Endothelial cell of umbilical vein (primary cell): Measurements from ENCODE around the gene NOB1. TPM values are rescaled to one million over a fixed set of nuclear protein-coding genes. Genes with fewer than 3 reads are reported as not detected.

Source experiments
- BruUV-seq: library from RNA; stranded (reverse); fragments of 400-500 nt; replicated peaks from 2 replicates; lab custom pipeline; 2021; lab: Mats Ljungman, UMichigan
- CTCF ChIA-PET: fragments of 300-600, 350-600 bp; sonication (Branson Sonifier 250); formaldehyde crosslinking; loops from one replicate; lab custom pipeline; 2021; ENCODE audit warnings: antibody characterized with exemption, inconsistent platforms; lab: Charles Lee
- POLR2A ChIA-PET: fragments of 300-600, 350-600 bp; sonication (Branson Sonifier 250); formaldehyde crosslinking; loops from one replicate; lab custom pipeline; 2021; ENCODE audit warnings: antibody characterized with exemption, inconsistent platforms; lab: Charles Lee
- DNase-seq: peaks from one replicate; pipeline ENCODE4 v3.0.0-alpha.2; 2011; ENCODE audit warnings: low read depth, low spot score
- FAIRE-seq: peaks from 2 replicates; lab custom pipeline; 2011; peaks lifted over from hg19 to GRCh38; lab: Jason Lieb, UNC
- H2AFZ ChIP-seq: 2 replicates; pipeline ENCODE4 v1.6.0; 2012; ENCODE audit warnings: low read depth, low read length, control low read depth, inconsistent platforms
- H3K27ac ChIP-seq: 2 replicates; pipeline ENCODE4 v1.5.1; 2011; ENCODE audit warnings: low read depth, mild to moderate bottlenecking, control low read depth, low read length, moderate library complexity; ENCODE audit not compliant: insufficient read depth
- H3K27me3 ChIP-seq, 2 experiments: 2 replicates each; pipeline versions ENCODE4 v1.6.0 to v1.6.1; 2011; ENCODE audit warnings: low read length in 2 of 2, mixed read lengths in 1 of 2; ENCODE audit not compliant: control insufficient read depth in 2 of 2, insufficient read depth in 2 of 2
- H3K36me3 ChIP-seq, 2 experiments: 2 replicates in 1 of 2; 3 replicates in 1 of 2; pipeline ENCODE4 v1.5.1; 2011; ENCODE audit warnings: low read length in 2 of 2, mild to moderate bottlenecking in 1 of 2, moderate library complexity in 1 of 2; ENCODE audit not compliant: control insufficient read depth in 2 of 2, insufficient read depth in 2 of 2; ENCODE audit errors: extremely low read depth in 1 of 2
- H3K4me1 ChIP-seq: 3 replicates; pipeline ENCODE4 v1.5.1; 2011; ENCODE audit warnings: mild to moderate bottlenecking, low read length; ENCODE audit not compliant: control insufficient read depth, insufficient read depth; ENCODE audit errors: extremely low read depth
- H3K4me2 ChIP-seq: 2 replicates; pipeline ENCODE4 v1.6.1; 2011; ENCODE audit warnings: low read length, control low read depth, mixed read lengths; ENCODE audit not compliant: insufficient read depth
- H3K4me3 ChIP-seq, 3 experiments: fragments of 200-600 bp in 1 of 3; sonication (generic), shearing (Covaris generic) in 1 of 3; replicated peaks in 1 of 3; 2 replicates each; pipeline ENCODE4 v1.5.1; 2011 to 2016; ENCODE audit warnings: control low read depth in 3 of 3, low read length in 3 of 3, mild to moderate bottlenecking in 2 of 3, inconsistent platforms in 1 of 3, low read depth in 1 of 3, moderate library complexity in 1 of 3; ENCODE audit not compliant: insufficient read depth in 1 of 3
- H3K79me2 ChIP-seq: 2 replicates; pipeline ENCODE4 v1.6.0; 2012; ENCODE audit warnings: low read length, inconsistent platforms; ENCODE audit not compliant: control insufficient read depth, insufficient read depth
- H3K9ac ChIP-seq: replicated peaks from 2 replicates; pipeline ENCODE3; 2011; ENCODE audit warnings: low read length, control low read depth; ENCODE audit not compliant: insufficient read depth; ENCODE audit errors: extremely low read depth
- H3K9me1 ChIP-seq: replicated peaks from 3 replicates; pipeline ENCODE4 v1.6.0; 2011; ENCODE audit warnings: mild to moderate bottlenecking, low read length; ENCODE audit not compliant: control insufficient read depth, insufficient read depth; ENCODE audit errors: extremely low read depth
- H3K9me3 ChIP-seq: replicated peaks from 2 replicates; pipeline ENCODE4 v1.5.1; 2012; ENCODE audit warnings: low read length, inconsistent platforms; ENCODE audit not compliant: control insufficient read depth, insufficient read depth
- H4K20me1 ChIP-seq: replicated peaks from 2 replicates; pipeline ENCODE3; 2011; ENCODE audit warnings: mild to moderate bottlenecking, low read length; ENCODE audit not compliant: control insufficient read depth, insufficient read depth; ENCODE audit errors: extremely low read depth
- EZH2 ChIP-seq: IDR thresholded peaks from 2 replicates; pipeline ENCODE4 v1.6.1; 2012; ENCODE audit warnings: borderline replicate concordance, low read depth, mild to moderate bottlenecking, moderate library complexity, low read length, inconsistent platforms; ENCODE audit not compliant: severe bottlenecking
- FOS ChIP-seq: IDR thresholded peaks from 2 replicates; pipeline ENCODE4 v1.6.1; 2011; ENCODE audit warnings: mild to moderate bottlenecking, low read length, moderate library complexity, borderline replicate concordance; ENCODE audit not compliant: insufficient read depth
- GATA2 ChIP-seq: IDR thresholded peaks from 2 replicates; pipeline ENCODE4 v1.7.0; 2011; ENCODE audit warnings: low read depth, mild to moderate bottlenecking, moderate library complexity, mixed read lengths, low read length; ENCODE audit not compliant: insufficient read length, insufficient read depth
- JUN ChIP-seq: IDR thresholded peaks from 2 replicates; pipeline ENCODE4 v1.6.1; 2011; ENCODE audit warnings: borderline replicate concordance, low read depth; ENCODE audit not compliant: insufficient read length, insufficient read depth
- MYC ChIP-seq: IDR thresholded peaks from one replicate; pipeline ENCODE4 v1.6.1; 2011; ENCODE audit warnings: mild to moderate bottlenecking, low read depth, low read length
- POLR2A ChIP-seq: IDR thresholded peaks from 2 replicates; pipeline ENCODE4 v1.6.1; 2012; ENCODE audit warnings: low read depth, mild to moderate bottlenecking, control low read depth, low read length
- POLR2AphosphoS5 ChIP-seq: IDR thresholded peaks from 2 replicates; pipeline ENCODE4 v1.6.1; 2012; ENCODE audit warnings: low read depth, mild to moderate bottlenecking, control low read depth, low read length, moderate library complexity; ENCODE audit not compliant: insufficient read depth
- dilution Hi-C: fragments of 300-500 bp; cut with MboI; formaldehyde crosslinking; loops from one replicate; pipeline ENCODE4 v1.15.0; 2019; ENCODE audit warnings: low sequenced_read_pairs; ENCODE audit not compliant: extremely low pct_ligation_motif_present
- intact Hi-C: fragments of 100-400 bp; cut with micrococcal nuclease; formaldehyde crosslinking; loops from one replicate; pipeline ENCODE4 v1.10.0; 2022
- polyA plus RNA-seq, 4 experiments: library from polyadenylated mRNA; depleted of rRNA in 3 of 4; stranded (reverse) in 3 of 4; unstranded in 1 of 4; fragments of >200 nt; gene quantifications; 2 replicates each; pipeline versions ENCODE4 v1.2.1 to v1.2.3, GENCODE V29; 2011 to 2012; ENCODE audit warnings: missing spikeins in 1 of 4
- total RNA-seq: library from RNA; stranded (reverse); gene quantifications from 2 replicates; pipeline ENCODE4 v1.2.3, GENCODE V29; 2021
- TF ChIP-seq, protein P1 (sequence below): IDR thresholded peaks from 2 replicates; pipeline ENCODE4 v1.6.1; 2011; ENCODE audit not compliant: insufficient read depth, insufficient read length
- TF ChIP-seq, protein P2 (sequence below), 2 donors: IDR thresholded peaks; 1 replicate in 1 of 2; 2 replicates in 1 of 2; pipeline ENCODE4 v1.5.1; 2011; ENCODE audit warnings: low read length in 2 of 2, mild to moderate bottlenecking in 2 of 2, moderate library complexity in 2 of 2, control low read depth in 1 of 2, inconsistent platforms in 1 of 2, low read depth in 1 of 2; ENCODE audit not compliant: insufficient read depth in 1 of 2; ENCODE audit errors: extremely low read depth in 1 of 2

The NOB1 gene
- total and polyA plus RNA-seq, 2 donors (not counting 3 experiments of a cell fraction or from before 2014, with no cell fraction given) = 65.4 to 66.5 TPM

DNA sequence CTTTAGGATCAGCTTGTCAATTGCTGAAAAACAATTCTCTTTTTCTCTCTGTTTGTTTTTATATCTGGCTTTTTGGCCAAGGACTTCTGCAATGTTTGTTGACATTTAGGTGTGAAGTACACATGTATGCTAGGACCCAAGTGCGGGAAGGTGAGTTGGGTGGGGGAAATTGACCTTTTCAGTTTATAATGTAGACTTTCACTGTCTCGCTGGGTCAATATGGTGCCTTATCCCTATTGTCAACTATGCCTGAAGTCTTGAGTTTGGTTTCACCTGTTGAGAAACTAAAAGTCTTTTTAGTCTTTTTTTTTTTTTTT lies 16.9 kb upstream of the NOB1 start:
- BruUV-seq = no TSS peak
- no peak for TF ChIP-seq POLR2A
- no peak for TF ChIP-seq JUN
- TF ChIP-seq MYC = no peak
- no peak for TF ChIP-seq POLR2AphosphoS5
- TF ChIP-seq FOS = no peak
- no peak for TF ChIP-seq GATA2
- TF ChIP-seq EZH2 = no peak
- TF ChIP-seq, protein P1, sequence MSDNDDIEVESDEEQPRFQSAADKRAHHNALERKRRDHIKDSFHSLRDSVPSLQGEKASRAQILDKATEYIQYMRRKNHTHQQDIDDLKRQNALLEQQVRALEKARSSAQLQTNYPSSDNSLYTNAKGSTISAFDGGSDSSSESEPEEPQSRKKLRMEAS = no peak
- TF ChIP-seq, protein P2, sequence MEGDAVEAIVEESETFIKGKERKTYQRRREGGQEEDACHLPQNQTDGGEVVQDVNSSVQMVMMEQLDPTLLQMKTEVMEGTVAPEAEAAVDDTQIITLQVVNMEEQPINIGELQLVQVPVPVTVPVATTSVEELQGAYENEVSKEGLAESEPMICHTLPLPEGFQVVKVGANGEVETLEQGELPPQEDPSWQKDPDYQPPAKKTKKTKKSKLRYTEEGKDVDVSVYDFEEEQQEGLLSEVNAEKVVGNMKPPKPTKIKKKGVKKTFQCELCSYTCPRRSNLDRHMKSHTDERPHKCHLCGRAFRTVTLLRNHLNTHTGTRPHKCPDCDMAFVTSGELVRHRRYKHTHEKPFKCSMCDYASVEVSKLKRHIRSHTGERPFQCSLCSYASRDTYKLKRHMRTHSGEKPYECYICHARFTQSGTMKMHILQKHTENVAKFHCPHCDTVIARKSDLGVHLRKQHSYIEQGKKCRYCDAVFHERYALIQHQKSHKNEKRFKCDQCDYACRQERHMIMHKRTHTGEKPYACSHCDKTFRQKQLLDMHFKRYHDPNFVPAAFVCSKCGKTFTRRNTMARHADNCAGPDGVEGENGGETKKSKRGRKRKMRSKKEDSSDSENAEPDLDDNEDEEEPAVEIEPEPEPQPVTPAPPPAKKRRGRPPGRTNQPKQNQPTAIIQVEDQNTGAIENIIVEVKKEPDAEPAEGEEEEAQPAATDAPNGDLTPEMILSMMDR (IDR thresholded peaks at IDR 0.05; ENCODE audit: extremely low read depth in 1 of 2, insufficient read depth in 1 of 2, low read depth in 1 of 2, low read length in 2 of 2) = no peak
- peaks cover 6% of the 10 kb centered on the region for H3K79me2 ChIP-seq
- no peaks in the 10 kb centered on the region for H3K27me3 ChIP-seq
- H3K4me3 ChIP-seq = no peak overlapping the region
- no peaks in the 10 kb centered on the region for H3K9me1 ChIP-seq
- H3K27ac ChIP-seq = no peak overlapping the region
- no peak for FAIRE-seq
- H4K20me1 ChIP-seq = no peaks in the 10 kb centered on the region
- peaks cover 4% of the 10 kb centered on the region for H3K4me1 ChIP-seq
- no peak overlapping the region for H2AFZ ChIP-seq
- dilution Hi-C loops (no loop called here), intact Hi-C loops (no loop called here)
- H3K4me2 ChIP-seq = no peak overlapping the region
- H3K36me3 ChIP-seq = no peaks in the 10 kb centered on the region
- H3K9me3 ChIP-seq = no peaks in the 10 kb centered on the region
- peak; percentile 29 for DNase-seq
- no peak overlapping the region for H3K9ac ChIP-seq
- CTCF ChIA-PET = interaction anchor here (1.9 kb wide), 1 partner anchor 159 kb away, joined by 5 read pairs; no protein-coding TSS in a partner anchor
- POLR2A ChIA-PET = no interaction called here
